Measurements from ENCODE around the gene CPN1.
"Not testable (repeated sequence)": the region's sequence is repeated elsewhere in the genome, so short reads cannot be mapped to it uniquely, and the experiment has no call there.

CPN1 gene

GRCh38 chr10:100020886-100021253, 60.8 kb downstream of the CPN1 start:
- DNase-seq: no peak

DNA sequence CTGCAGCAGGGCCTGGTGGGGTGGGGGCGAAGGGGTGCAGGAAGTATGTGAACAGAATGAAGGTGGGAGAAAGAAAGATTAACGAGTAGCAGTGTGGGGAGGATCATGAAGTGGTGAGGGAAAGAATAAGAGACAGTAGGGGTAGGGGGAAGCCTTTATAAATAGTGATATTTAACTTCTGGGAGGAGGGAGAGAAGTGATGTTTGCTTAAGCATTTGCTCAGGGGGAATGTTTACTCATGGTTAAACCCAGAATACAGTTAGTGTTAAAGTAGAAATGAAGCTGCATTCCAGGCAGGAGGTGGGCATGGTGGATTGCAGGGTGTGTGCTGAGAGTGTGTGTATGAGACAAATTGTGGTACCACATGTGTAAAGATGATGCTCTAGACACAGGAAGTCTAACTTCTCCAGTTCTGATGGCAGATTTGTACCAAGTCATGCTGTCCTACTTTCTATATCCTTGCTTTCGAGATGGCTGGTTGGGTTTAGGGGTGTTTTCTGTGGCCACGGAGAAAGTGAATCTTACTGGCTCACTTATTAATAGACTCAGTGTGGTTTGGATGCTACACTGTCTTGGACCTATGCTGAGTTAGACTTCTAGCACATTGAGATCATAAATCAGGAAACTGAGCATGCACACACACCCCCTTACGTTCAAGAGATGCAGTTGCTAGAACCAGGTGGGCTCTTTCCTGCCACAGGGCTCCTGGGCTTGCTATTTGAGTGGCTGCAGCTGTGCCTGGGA, 61.4 kb downstream of the CPN1 start:
- no peak for DNase-seq

DNA sequence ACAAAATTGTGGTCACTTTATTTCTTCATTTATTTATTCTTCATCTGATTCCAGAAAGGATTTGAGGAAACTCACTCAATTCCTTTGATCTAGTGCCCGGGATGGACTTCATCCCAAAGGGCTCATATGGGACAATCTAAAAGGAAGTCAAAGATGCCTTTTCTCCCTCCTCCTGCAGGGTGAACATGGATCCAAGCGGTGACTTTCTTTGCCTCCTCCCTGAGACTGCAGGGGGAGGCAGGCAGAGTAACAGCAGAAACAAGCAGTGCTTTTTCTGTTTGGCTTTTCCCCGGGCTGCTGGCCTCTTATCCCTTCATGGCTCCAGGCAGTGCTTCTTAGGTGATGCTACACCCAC, 61.9 kb downstream of the CPN1 start:
- no peak for DNase-seq

DNA sequence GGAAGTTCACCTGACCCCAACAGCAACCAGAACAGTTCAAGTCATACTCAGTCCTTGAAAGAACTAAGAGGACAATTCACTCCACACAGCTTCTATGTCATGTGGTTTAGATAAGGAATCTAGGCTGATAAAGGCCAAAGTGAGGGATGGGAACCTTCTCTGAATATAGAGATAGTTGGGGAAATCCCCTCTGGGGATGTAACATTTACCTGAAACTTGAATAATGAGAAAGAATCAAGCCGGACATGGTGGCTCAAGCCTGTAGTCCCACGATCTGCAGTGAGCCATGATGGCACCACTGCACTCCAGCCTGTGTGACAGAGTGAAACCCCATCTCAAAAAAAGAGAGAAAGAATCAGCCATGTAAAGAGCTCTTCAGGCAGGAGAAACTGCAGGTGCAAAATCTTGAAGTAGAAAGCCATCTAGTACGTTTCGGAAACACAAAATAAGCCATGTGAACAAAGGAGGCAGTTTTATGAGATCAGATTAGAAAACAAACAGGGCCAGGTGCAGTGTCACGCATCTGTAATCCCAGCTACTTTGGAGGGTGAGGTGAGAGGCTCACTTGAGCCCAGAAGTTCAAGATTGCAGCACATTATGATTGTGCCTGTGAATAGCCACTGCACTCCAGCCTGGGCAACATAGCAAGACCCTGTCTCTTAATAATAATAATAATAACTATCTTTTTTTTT, 67.5 kb downstream of the CPN1 start:
- DNase-seq: no peak

DNA sequence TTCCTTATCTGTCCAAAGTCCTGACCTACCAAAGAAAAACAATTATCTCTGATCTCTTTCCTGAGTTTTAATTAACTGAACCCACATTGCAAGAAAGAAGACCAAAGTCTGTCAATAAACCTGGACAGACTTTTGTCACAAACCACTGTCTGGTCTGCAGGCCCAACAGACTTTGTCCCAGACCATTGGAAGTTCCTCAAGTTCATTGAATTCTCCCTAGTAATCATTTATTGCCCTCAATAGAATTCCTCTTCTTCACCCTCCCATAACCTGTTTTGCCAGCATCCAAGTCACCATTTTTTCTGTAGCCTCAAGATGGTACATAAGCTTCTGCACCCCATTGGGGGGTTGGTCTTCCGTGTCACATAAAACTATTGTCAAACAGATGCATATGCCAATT, 68.0 kb downstream of the CPN1 start:
- DNase-seq: no peak

GRCh38 chr10:100011906-100012305, 69.8 kb downstream of the CPN1 start:
- DNase-seq: not testable (repeated sequence)

DNA sequence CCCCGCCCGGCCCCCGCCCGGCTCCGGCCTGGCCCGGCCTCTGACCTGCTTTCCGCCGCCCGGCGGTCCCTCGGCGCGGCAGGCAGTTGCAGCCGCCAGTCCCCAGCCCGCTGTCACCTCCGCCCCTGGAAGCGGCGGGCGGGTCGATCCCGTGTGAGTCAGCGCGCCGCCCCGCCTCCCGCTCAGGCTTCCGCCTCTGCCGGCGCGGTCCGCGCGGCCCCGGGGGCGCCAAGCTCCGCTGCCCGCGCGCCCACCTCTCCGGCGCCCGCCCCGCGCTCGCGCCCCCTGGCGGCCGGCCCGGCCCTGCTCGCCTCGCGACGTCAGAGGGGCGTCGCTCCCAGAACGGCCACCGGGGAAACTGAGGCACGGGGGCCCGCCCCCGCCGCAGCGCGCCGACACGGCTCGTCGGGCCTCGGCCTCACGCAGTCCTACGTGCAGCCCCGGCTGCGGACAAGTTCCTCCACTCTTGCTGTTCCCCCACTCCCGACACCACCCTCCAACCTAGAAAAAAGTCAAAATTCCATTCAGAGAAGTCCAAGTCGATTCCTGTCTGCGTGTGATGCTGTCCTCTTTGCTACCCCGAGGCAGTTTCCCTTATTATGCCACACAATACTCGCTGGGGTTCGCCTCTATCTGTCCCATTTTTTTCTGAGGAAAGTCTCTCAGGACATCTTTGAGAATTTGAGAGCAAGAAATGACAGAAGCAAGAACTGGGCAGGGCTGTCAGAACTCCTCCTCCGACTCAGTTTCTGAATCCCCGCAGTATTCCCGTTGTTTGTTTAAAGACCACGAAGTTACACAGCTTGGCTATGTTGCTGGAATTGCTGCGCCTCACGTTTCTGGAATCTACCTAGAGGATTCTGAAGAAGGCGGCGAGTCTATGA, 71.6 kb downstream of the CPN1 start, which contains the start of gene DNMBP:
DNMBP (minus strand) TSS at position 155 of the 884 bp plus-strand sequence. CDS start 37,823 bp downstream, outside the sequence.
- peak; percentile 63 for DNase-seq

DNA sequence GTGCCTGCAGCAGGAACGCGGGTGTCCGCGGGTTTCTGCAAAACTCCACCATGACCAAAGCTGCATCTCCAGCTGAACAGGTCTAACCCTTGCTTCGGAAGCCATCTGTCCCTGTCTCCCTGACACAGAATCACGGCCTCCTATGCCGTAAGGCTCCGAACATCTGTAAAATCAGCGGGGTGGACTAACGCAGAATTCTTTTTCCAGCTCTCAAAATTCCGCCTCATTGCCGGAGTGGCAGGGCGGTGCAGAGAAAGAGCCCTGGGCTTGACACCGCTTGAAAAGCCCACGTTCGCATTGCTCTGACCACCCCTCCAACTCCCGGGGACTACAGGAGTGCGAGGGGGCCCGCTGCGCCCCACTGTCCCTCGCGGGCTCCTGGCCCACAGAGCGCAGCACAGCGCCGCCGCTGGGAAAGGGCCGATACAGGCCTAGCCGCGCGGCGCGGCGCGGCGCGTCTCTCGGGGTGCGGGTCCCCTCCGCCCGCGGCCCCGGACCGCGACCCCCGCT, 72.3 kb downstream of the CPN1 start:
- no peak for DNase-seq

DNA sequence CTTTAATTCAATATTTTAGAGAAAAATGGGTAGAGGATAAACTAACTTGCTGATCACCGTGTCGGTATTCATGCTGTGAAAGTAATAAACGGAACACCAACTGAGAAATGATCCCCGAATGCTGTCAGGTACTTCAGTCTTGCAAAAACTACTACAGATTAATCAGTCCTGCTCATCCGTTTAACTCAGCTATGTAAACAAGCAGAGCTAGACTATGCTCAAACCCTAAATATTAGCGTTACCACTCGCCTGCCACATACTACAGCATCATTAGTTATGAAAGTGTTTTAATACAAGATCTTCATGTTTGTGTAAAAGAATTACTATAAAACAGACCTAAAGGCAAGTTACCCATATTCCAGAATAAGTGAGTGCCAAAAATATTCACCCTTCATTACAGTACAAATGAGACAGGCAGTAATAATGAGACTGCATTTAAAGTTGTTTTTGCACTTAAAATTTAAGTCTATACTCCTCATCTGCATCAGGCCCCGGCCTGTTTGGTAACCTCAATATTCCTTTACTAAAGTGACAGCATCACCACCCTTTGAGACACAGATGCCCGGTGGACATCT, 72.9 kb downstream of the CPN1 start:
- DNase-seq: no peak

GRCh38 chr10:100008142-100008522, 73.5 kb downstream of the CPN1 start:
- DNase-seq: no peak

GRCh38 chr10:100007231-100008141, 74.2 kb downstream of the CPN1 start:
- DNase-seq: no peak

- DNase-seq: no peak
Observed at GRCh38 chr10:100006243-100006886, 75.3 kb downstream of the CPN1 start.

DNA sequence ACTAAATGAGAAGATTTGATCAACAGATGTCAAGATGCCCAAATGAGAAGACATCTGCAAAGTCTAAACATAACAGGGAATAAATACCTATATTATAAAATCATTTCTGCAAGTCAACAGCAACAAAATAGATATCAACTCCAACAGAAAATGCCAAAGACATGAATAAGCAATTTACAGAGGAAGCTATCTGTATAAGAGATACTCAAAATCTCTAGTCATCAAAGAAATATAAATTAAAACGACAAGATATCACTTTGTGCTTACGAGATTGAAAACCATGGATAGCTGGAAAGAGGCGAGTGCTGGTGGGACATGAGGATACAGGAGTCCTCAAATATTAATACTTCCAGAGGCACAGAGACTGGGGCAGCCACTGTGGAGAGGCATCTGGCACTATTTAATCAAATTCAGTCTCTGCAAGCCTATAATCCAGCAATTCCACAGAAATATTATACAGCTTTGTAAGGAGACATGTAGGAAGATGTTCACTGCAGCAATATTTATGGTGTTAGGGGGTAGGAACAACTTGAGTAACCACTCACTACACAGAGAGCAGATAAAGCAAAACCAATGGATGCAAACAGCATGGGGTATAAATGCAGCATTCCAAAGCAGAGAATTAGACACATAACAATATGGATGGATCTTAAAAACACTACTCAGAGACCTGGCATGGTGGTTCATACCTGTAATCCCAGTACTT, 76.7 kb downstream of the CPN1 start:
- no peak for DNase-seq

GRCh38 chr10:100000109-100000644, 81.5 kb downstream of the CPN1 start:
- DNase-seq: no peak

- DNase-seq: no peak
Observed at GRCh38 chr10:99999319-100000108, 82.2 kb downstream of the CPN1 start.

- DNase-seq: no peak
Observed at GRCh38 chr10:99998889-99999288, 82.8 kb downstream of the CPN1 start.

DNA sequence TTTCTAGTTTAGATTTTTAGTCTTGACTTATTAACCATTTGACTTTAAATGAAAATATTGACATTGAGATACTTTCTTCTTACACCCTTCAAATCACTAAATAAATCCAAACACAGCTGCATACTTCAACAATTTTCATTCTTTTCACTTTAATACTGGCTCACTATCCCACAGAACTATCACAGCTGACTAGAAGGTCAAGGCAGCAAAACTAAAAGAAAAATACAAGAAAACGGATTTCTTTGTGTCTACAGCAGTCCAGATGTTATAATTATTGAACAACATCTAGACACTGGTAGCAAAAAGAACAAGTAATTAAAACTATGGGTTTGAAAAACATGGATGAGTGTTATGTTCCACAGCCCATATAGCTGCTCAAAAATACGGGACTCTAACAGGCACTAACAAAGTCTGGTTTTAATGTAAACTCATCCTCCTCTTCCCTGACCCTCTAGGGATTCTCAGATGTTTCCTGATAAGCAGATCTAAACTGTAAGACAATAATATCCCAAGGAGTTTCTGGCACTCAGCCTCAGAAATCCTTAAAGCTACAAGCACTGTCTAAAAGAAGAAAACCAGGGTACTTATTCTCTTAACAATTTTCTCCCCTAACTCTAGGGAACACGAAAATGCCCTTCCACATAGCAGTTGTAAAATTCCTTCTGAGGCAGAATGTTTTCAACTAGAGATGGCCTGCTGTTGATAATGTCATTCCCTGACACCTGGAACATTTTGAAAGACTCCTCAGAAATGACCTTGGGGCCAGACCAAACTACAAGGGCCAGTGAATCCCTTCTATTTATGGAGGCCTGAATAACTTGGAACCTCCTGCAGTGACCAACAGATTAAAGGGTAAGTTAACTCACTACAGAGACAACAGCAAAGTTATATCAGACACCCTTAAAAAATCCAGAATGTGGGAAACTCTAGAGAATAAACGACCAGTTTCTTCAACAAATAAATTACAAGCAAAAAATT, 84.7 kb downstream of the CPN1 start:
- no peak for DNase-seq

DNA sequence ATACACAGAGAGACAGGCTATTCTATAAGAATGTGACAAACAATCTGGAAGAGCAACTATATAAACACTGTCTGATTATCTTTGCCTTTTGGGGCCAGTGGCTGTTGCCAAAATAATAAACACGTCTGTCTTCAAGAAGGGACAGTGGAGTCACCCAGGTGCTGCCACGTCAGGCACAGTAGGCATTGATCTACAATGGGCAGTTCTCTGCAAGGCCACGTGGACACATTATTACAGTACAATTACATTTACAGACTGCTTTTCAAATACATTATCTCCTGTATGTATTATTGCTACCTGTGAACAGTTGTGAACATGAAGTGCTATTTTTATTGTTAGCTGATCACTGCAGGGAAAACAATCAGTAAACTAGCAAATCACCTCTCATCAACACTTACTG, 86.0 kb downstream of the CPN1 start:
- DNase-seq: no peak

Data from NK-92 treated with Interleukin-12 subunit alpha and Interleukin-12 subunit beta, amount 100 ng/mL, for 24 hours (cell line).